HG02623 (cell line): ENCODE measurements around the gene THOP1.

Experiments
- ATAC-seq: cut with Tn5 transposase; IDR thresholded peaks from one replicate; pipeline ENCODE4 v1.9.1; 2021; ENCODE audit warnings: moderate library complexity; ENCODE audit not compliant: unreplicated experiment

The THOP1 gene

GRCh38 chr19:2761876-2762782 lies 23.2 kb upstream of the THOP1 start:
- ATAC-seq, result no peak

- no peak for ATAC-seq
Observed at GRCh38 chr19:2762783-2763496, 22.4 kb upstream of the THOP1 start.

GRCh38 chr19:2763687-2764086 lies 21.6 kb upstream of the THOP1 start:
- ATAC-seq, result no peak

GRCh38 chr19:2764945-2765344 lies 20.4 kb upstream of the THOP1 start:
- ATAC-seq, result no peak

GRCh38 chr19:2765376-2765775 lies 19.9 kb upstream of the THOP1 start:
- no peak for ATAC-seq

GRCh38 chr19:2766594-2767372 lies 18.5 kb upstream of the THOP1 start:
- ATAC-seq, result no peak

- no peak for ATAC-seq
Observed at GRCh38 chr19:2767688-2768087, 17.6 kb upstream of the THOP1 start.

GRCh38 chr19:2768365-2769132 lies 16.8 kb upstream of the THOP1 start:
- ATAC-seq, result no peak

GRCh38 chr19:2769218-2769617 lies 16.1 kb upstream of the THOP1 start:
- ATAC-seq, result no peak

- ATAC-seq, result no peak
Observed at GRCh38 chr19:2770055-2771013, 15.0 kb upstream of the THOP1 start.

GRCh38 chr19:2771786-2772674 lies 13.3 kb upstream of the THOP1 start:
- ATAC-seq, result no peak

- no peak for ATAC-seq
Observed at GRCh38 chr19:2774083-2774679, 11.1 kb upstream of the THOP1 start.

- no peak for ATAC-seq
Observed at GRCh38 chr19:2774953-2775555, 10.2 kb upstream of the THOP1 start.

- ATAC-seq, result no peak
Observed at GRCh38 chr19:2775556-2776430, 9.5 kb upstream of the THOP1 start.

- ATAC-seq, result no peak
Observed at GRCh38 chr19:2777952-2778683, 7.2 kb upstream of the THOP1 start.

GRCh38 chr19:2779121-2779740 lies 6.1 kb upstream of the THOP1 start:
- ATAC-seq, result no peak
